HL-60 (cell line): ENCODE results near the gene ZNF786.

Experiments used
- CTCF ChIP-seq: IDR thresholded peaks from one replicate; pipeline ENCODE4 v1.5.1; 2011; ENCODE audit warnings: low read length, control low read depth, inconsistent platforms; ENCODE audit not compliant: insufficient read depth
- GABPA ChIP-seq: IDR thresholded peaks from 2 replicates; pipeline ENCODE4 v1.6.1; 2012; ENCODE audit warnings: low read depth
- POLR2AphosphoS5 ChIP-seq: IDR thresholded peaks from 2 replicates; pipeline ENCODE4 v1.6.1; 2012; ENCODE audit warnings: low read depth

- no peak for TF ChIP-seq CTCF
- no peak for TF ChIP-seq POLR2AphosphoS5
- no peak for TF ChIP-seq GABPA
Measured at GRCh38 chr7:149041350-149041749, 49.2 kb downstream of the ZNF786 start.
